Measurements from ENCODE around the gene RNASE9.
"Not testable (repeated sequence)": the region's sequence is repeated elsewhere in the genome, so short reads cannot be mapped to it uniquely, and the experiment has no call there.

RNASE9 gene

DNA sequence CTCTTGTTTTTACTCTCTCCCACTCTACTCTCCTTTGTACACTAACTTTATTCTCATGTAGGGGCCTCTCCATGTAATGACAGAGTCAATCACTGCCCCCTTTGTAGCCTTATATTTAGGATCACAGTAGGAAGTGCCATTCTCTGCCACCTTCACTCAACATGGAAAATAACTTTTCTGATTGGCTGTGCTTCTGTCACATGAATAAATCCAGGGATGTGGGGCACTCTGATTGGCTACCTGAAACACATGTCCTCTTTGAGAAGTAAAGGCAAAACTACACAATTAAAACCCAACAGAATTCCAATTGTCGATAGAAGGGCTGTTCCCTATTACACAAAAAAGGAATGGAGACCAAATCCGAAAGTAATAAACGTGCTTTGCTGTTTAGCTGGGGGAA lies at the start of gene RNASE9:
Gene RNASE9 (minus strand): TSS at position 87 of the 400 bp plus-strand sequence.
- no peak for DNase-seq (ENCODE audit: low spot score)

DNA sequence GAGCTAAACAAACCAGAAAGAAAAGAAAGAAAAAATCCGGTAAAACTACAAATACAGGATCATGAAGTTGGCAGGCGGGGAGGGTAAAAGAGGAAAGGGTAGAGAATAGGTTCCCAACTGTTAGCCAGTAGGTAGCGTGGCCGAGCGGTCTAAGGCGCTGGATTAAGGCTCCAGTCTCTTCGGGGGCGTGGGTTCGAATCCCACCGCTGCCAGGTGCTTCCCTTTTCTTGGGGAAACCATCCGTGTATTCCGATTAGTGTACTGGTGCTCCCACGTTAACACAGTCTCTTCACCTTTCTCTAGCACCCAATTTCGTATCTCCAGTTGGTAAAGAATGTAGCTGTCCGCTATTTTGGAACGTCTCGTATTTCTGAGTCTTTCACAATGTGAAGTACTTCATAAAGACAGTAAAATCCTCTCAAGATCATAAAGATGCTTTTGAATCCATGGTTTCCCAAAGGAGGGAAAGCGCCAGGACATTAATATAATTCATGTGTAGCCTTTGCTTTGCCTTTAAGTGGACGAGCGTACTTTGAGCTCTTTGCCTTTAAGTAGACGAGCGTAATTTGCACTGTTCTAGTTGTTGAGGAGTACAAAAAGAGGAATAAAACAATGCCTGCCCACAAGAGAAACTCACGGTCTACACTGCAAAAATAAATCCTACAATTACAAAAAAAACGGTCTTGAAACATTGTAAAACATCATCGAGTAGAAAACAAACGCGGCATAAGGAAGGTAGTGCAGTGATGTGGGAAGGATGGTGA lies 49.3 kb upstream of the RNASE9 start:
- peak; percentile 49 for DNase-seq (ENCODE audit: low spot score)

GRCh38 chr14:20609215-20610001 lies 48.6 kb upstream of the RNASE9 start:
- peak; percentile 82 for DNase-seq (ENCODE audit: low spot score)

DNA sequence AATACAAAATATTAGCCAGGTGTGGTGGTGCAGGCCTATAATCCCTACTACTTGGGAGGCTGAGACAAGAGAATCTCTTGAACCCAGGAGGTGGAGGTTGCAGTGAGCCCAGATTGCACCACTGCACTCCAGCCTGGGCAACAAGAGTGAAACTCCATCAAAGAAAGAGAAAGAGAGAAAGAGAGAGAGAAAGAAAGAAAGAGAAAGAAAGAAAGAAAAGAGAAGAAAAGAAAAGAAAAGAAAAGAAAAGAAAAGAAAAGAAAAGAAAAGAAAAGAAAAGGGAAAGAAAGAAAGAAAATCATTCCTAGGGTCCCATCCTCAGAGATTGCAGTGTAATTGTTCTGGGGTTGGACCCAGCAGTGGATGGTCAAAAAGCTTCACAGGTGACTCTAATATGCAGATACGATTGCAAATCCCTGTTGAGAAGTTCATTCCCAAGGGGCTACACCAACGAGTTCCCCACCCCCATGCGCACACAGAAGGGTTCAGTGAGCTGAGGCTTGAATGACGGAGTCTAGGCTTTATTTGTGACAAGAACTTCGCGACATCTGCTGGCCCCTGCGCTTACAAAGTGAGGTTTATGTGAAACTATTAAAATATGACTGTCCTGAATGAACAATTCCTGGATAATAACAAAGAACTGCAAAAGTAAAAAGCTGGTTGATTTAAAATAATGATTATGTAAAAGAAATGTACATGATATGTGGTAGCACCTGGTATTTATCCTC lies 47.7 kb upstream of the RNASE9 start:
- DNase-seq (ENCODE audit: low spot score): no peak

DNA sequence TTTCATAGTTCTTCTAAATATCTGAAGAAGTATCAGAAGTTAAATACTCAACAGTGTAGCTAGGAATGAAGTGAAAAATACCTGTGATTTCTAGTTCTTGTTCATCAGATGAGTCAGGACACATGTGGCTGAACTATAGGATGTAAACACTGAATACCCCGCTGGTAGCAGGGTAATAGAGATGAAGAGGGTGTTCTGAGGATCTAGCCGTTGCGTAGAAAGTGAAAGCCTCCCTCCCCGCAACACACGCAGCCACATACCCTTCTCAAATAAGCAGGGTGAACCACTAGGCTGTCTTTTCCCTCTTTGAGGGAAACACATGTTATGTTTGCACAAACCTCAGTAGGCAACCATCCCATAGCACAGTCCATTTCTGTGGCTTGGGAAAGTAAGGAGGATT lies 46.8 kb upstream of the RNASE9 start:
- DNase-seq (ENCODE audit: low spot score): no peak

DNA sequence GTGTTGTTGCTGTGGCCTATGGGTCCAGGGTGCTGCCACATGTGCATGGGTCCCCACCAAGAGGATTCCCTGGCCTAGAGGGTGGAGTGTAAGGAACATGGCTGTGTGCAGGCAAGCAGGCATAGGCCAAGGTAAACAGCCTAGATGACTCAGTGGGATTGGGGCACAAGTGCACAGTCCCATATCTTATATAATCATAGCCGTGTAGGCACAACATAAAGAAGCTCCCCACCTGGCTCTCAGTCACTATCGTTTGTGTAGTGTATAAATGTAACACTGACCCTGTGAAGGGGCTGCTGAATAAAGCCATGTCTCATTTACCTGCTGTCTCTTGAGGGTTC lies 46.0 kb upstream of the RNASE9 start:
- DNase-seq (ENCODE audit: low spot score): no peak

DNA sequence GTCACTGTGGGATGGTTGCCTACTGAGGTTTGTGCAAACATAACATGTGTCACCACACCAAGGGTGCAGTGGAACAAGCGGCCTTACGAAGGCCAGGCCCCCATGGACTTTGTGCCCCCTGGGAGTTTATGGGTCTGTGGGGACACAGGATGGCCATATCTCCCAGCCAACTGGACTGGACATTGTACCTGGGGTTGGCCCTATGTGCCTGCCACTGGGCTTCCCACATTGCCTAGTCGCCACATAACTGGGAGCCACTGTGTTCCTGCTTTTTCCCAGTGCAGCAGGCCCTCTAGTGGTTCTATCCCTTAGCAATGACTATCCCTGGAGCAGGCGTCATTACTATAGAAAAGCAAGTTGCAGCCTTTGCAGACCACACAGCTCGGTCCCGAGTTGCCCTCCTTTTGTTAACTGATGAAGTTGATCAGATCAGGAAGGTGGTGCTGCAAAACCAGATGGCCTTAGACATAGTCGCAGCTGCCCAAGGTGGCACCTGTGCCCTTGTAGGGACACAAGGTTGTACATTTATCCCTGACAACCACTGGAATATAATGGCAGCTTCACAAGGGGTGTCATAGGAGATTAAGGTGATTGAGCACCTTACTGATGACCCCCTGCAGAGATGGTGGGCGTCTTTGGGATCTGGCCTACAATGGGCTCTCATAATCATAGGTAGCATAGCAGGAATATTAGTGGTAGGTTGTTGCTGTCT lies 45.5 kb upstream of the RNASE9 start:
- DNase-seq (ENCODE audit: low spot score): peak; percentile 40

- no peak for DNase-seq (ENCODE audit: low spot score)
Measured at GRCh38 chr14:20603813-20604690, 43.2 kb upstream of the RNASE9 start.

- DNase-seq (ENCODE audit: low spot score): no peak
Measured at GRCh38 chr14:20602583-20602982, 41.7 kb upstream of the RNASE9 start.

DNA sequence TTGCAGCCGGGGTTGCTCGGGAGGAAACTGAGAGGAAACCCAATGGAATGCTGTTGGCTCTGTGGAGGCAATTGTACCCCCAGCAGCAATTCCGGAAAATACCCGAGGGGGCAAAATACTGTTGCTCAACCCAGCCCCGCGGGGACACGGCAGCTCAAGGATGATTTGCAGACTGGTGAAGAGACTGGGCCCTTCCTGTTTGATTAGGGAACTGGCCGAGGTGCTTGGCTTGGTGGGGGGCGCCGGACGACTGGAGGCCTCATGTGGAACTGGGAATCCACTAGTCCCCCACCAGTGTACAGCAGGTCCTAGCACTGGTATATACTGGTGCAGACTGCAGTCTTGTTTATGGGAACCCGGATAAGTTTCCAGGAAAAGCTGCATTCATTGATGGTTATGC lies 40.7 kb upstream of the RNASE9 start:
- no peak for DNase-seq (ENCODE audit: low spot score)

DNA sequence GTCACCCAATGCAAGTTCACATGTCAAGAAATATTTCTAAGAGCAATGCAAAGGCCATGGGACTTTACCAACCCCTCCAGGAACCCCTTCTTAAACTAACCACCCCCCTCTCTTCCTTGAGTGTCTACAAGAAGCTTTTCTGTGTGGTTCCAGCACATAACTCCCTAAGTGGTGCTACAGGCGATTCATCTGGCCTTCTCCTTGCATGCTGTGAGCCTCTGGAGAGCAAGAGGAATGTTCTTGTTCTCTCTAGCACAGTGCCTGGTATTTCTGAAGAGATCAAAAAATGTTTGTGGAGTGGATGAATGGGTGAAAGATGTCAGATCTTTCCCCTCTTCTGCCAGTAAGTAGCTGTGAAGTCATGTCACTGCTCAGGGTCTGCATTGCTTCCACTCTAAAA lies 36.3 kb upstream of the RNASE9 start:
- no peak for DNase-seq (ENCODE audit: low spot score)

- not testable (repeated sequence) for DNase-seq (ENCODE audit: low spot score)
Measured at GRCh38 chr14:20595726-20596125, 34.9 kb upstream of the RNASE9 start.

GRCh38 chr14:20592574-20592973 lies 31.7 kb upstream of the RNASE9 start:
- no peak for DNase-seq (ENCODE audit: low spot score)

GRCh38 chr14:20591235-20591634 lies 30.4 kb upstream of the RNASE9 start, which contains the start of gene RNASE12:
RNASE12 (minus strand) TSS chr14:20591376; CDS start chr14:20590723, 653 bp downstream.
- no peak for DNase-seq (ENCODE audit: low spot score)

- no peak for DNase-seq (ENCODE audit: low spot score)
Measured at GRCh38 chr14:20587489-20588154, 26.8 kb upstream of the RNASE9 start, which contains the start of gene RNASE11. RNASE11 (minus strand) TSS chr14:20588001.

- no peak for DNase-seq (ENCODE audit: low spot score)
Measured at GRCh38 chr14:20583908-20584307, 23.1 kb upstream of the RNASE9 start.

GRCh38 chr14:20583142-20583541 lies 22.3 kb upstream of the RNASE9 start:
- no peak for DNase-seq (ENCODE audit: low spot score)

GRCh38 chr14:20580242-20580641 lies 19.4 kb upstream of the RNASE9 start:
- DNase-seq (ENCODE audit: low spot score): no peak

- no peak for DNase-seq (ENCODE audit: low spot score)
Measured at GRCh38 chr14:20578784-20579502, 18.1 kb upstream of the RNASE9 start.

- DNase-seq (ENCODE audit: low spot score): no peak
Measured at GRCh38 chr14:20578325-20578724, 17.5 kb upstream of the RNASE9 start.
